Activated effector memory CD4-positive, alpha-beta T cell treated with Interleukin-2 at 50 U/mL for 16 hours (primary cell): ENCODE results near the gene GRB10.

Experiments
- DNase-seq: peaks from one replicate; pipeline ENCODE4 v3.0.0-alpha.2; 2020

Gene GRB10

GRCh38 chr7:50685135-50686065 is 97.3 kb downstream of the GRB10 start:
- no peak for DNase-seq

- DNase-seq, result no peak
These were observed 98.0 kb downstream of the GRB10 start for GRCh38 chr7:50684713-50685075.

GRCh38 chr7:50684011-50684712 is 98.5 kb downstream of the GRB10 start:
- no peak for DNase-seq

- DNase-seq, result no peak
These were observed 100.1 kb downstream of the GRB10 start for GRCh38 chr7:50682573-50682972.

- DNase-seq, result no peak
These were observed 100.6 kb downstream of the GRB10 start for GRCh38 chr7:50682079-50682478.

GRCh38 chr7:50681432-50682045 is 101.2 kb downstream of the GRB10 start:
- no peak for DNase-seq

GRCh38 chr7:50679218-50680007 is 103.3 kb downstream of the GRB10 start:
- DNase-seq, result no peak

GRCh38 chr7:50678586-50678985 is 104.1 kb downstream of the GRB10 start:
- no peak for DNase-seq

GRCh38 chr7:50677638-50677996 is 105.1 kb downstream of the GRB10 start:
- DNase-seq, result no peak

GRCh38 chr7:50676740-50677637 is 105.7 kb downstream of the GRB10 start:
- DNase-seq, result no peak

GRCh38 chr7:50676079-50676478 is 106.6 kb downstream of the GRB10 start:
- no peak for DNase-seq

- DNase-seq, result no peak
These were observed 107.5 kb downstream of the GRB10 start for GRCh38 chr7:50674896-50675835.

GRCh38 chr7:50674299-50674698 is 108.4 kb downstream of the GRB10 start:
- DNase-seq, result no peak

- DNase-seq, result no peak
These were observed 109.6 kb downstream of the GRB10 start for GRCh38 chr7:50673096-50673495.

GRCh38 chr7:50672045-50672444 is 110.7 kb downstream of the GRB10 start:
- DNase-seq, result no peak

GRCh38 chr7:50671386-50671785 is 111.3 kb downstream of the GRB10 start:
- DNase-seq, result no peak

- no peak for DNase-seq
These were observed 112.8 kb downstream of the GRB10 start for GRCh38 chr7:50669890-50670289.

GRCh38 chr7:50667789-50668226 is 114.9 kb downstream of the GRB10 start:
- DNase-seq, result no peak

GRCh38 chr7:50667338-50667737 is 115.4 kb downstream of the GRB10 start:
- DNase-seq, result no peak

GRCh38 chr7:50666124-50666496 is 116.6 kb downstream of the GRB10 start:
- no peak for DNase-seq
